Transverse colon (tissue), 4 donors: ENCODE results near the gene C10orf95.

Source experiments
- CTCF ChIP-seq, 5 experiments: fragments of 200-600 bp in 3 of 5; fragments of 450-650 bp in 2 of 5; sonication (generic) in 3 of 5; IDR thresholded peaks; 1 replicate in 2 of 5; 2 replicates in 3 of 5; pipeline ENCODE4 v1.5.1; 2016 to 2017; ENCODE audit warnings: antibody characterized with exemption in 5 of 5, inconsistent platforms in 3 of 5, mild to moderate bottlenecking in 2 of 5, moderate library complexity in 1 of 5
- POLR2AphosphoS5 ChIP-seq, 3 donors: sonication (generic); formaldehyde crosslinking; IDR thresholded peaks; one replicate each; pipeline ENCODE4 v1.6.1; 2016; ENCODE audit warnings: antibody characterized with exemption in 3 of 3

GRCh38 chr10:102485093-102485784, 33.9 kb upstream of the C10orf95 start:
- TF ChIP-seq POLR2AphosphoS5 (IDR thresholded peaks at IDR 0.05) (no peak), CTCF (IDR thresholded peaks at IDR 0.05) (no peak)
